Endothelial cell of umbilical vein (primary cell): Measurements from ENCODE around the gene RASSF6. TPM values are rescaled to one million over a fixed set of nuclear protein-coding genes. Genes with fewer than 3 reads are reported as not detected.

ENCODE experiments used
- BruUV-seq: library from RNA; stranded (reverse); fragments of 400-500 nt; replicated peaks from 2 replicates; lab custom pipeline; 2021; lab: Mats Ljungman, UMichigan
- CTCF ChIA-PET: fragments of 300-600, 350-600 bp; sonication (Branson Sonifier 250); formaldehyde crosslinking; loops from one replicate; lab custom pipeline; 2021; ENCODE audit warnings: antibody characterized with exemption, inconsistent platforms; lab: Charles Lee
- POLR2A ChIA-PET: fragments of 300-600, 350-600 bp; sonication (Branson Sonifier 250); formaldehyde crosslinking; loops from one replicate; lab custom pipeline; 2021; ENCODE audit warnings: antibody characterized with exemption, inconsistent platforms; lab: Charles Lee
- DNase-seq: peaks from one replicate; pipeline ENCODE4 v3.0.0-alpha.2; 2011; ENCODE audit warnings: low read depth, low spot score
- FAIRE-seq: peaks from 2 replicates; lab custom pipeline; 2011; peaks lifted over from hg19 to GRCh38; lab: Jason Lieb, UNC
- H2AFZ ChIP-seq: 2 replicates; pipeline ENCODE4 v1.6.0; 2012; ENCODE audit warnings: low read depth, low read length, control low read depth, inconsistent platforms
- H3K27ac ChIP-seq: 2 replicates; pipeline ENCODE4 v1.5.1; 2011; ENCODE audit warnings: low read depth, mild to moderate bottlenecking, control low read depth, low read length, moderate library complexity; ENCODE audit not compliant: insufficient read depth
- H3K27me3 ChIP-seq, 2 experiments: 2 replicates each; pipeline versions ENCODE4 v1.6.0 to v1.6.1; 2011; ENCODE audit warnings: low read length in 2 of 2, mixed read lengths in 1 of 2; ENCODE audit not compliant: control insufficient read depth in 2 of 2, insufficient read depth in 2 of 2
- H3K36me3 ChIP-seq, 2 experiments: 2 replicates in 1 of 2; 3 replicates in 1 of 2; pipeline ENCODE4 v1.5.1; 2011; ENCODE audit warnings: low read length in 2 of 2, mild to moderate bottlenecking in 1 of 2, moderate library complexity in 1 of 2; ENCODE audit not compliant: control insufficient read depth in 2 of 2, insufficient read depth in 2 of 2; ENCODE audit errors: extremely low read depth in 1 of 2
- H3K4me1 ChIP-seq: 3 replicates; pipeline ENCODE4 v1.5.1; 2011; ENCODE audit warnings: mild to moderate bottlenecking, low read length; ENCODE audit not compliant: control insufficient read depth, insufficient read depth; ENCODE audit errors: extremely low read depth
- H3K4me2 ChIP-seq: 2 replicates; pipeline ENCODE4 v1.6.1; 2011; ENCODE audit warnings: low read length, control low read depth, mixed read lengths; ENCODE audit not compliant: insufficient read depth
- H3K4me3 ChIP-seq, 3 experiments: fragments of 200-600 bp in 1 of 3; sonication (generic), shearing (Covaris generic) in 1 of 3; replicated peaks in 1 of 3; 2 replicates each; pipeline ENCODE4 v1.5.1; 2011 to 2016; ENCODE audit warnings: control low read depth in 3 of 3, low read length in 3 of 3, mild to moderate bottlenecking in 2 of 3, inconsistent platforms in 1 of 3, low read depth in 1 of 3, moderate library complexity in 1 of 3; ENCODE audit not compliant: insufficient read depth in 1 of 3
- H3K79me2 ChIP-seq: 2 replicates; pipeline ENCODE4 v1.6.0; 2012; ENCODE audit warnings: low read length, inconsistent platforms; ENCODE audit not compliant: control insufficient read depth, insufficient read depth
- H3K9ac ChIP-seq: replicated peaks from 2 replicates; pipeline ENCODE3; 2011; ENCODE audit warnings: low read length, control low read depth; ENCODE audit not compliant: insufficient read depth; ENCODE audit errors: extremely low read depth
- H3K9me1 ChIP-seq: replicated peaks from 3 replicates; pipeline ENCODE4 v1.6.0; 2011; ENCODE audit warnings: mild to moderate bottlenecking, low read length; ENCODE audit not compliant: control insufficient read depth, insufficient read depth; ENCODE audit errors: extremely low read depth
- H3K9me3 ChIP-seq: replicated peaks from 2 replicates; pipeline ENCODE4 v1.5.1; 2012; ENCODE audit warnings: low read length, inconsistent platforms; ENCODE audit not compliant: control insufficient read depth, insufficient read depth
- H4K20me1 ChIP-seq: replicated peaks from 2 replicates; pipeline ENCODE3; 2011; ENCODE audit warnings: mild to moderate bottlenecking, low read length; ENCODE audit not compliant: control insufficient read depth, insufficient read depth; ENCODE audit errors: extremely low read depth
- EZH2 ChIP-seq: IDR thresholded peaks from 2 replicates; pipeline ENCODE4 v1.6.1; 2012; ENCODE audit warnings: borderline replicate concordance, low read depth, mild to moderate bottlenecking, moderate library complexity, low read length, inconsistent platforms; ENCODE audit not compliant: severe bottlenecking
- FOS ChIP-seq: IDR thresholded peaks from 2 replicates; pipeline ENCODE4 v1.6.1; 2011; ENCODE audit warnings: mild to moderate bottlenecking, low read length, moderate library complexity, borderline replicate concordance; ENCODE audit not compliant: insufficient read depth
- GATA2 ChIP-seq: IDR thresholded peaks from 2 replicates; pipeline ENCODE4 v1.7.0; 2011; ENCODE audit warnings: low read depth, mild to moderate bottlenecking, moderate library complexity, mixed read lengths, low read length; ENCODE audit not compliant: insufficient read length, insufficient read depth
- JUN ChIP-seq: IDR thresholded peaks from 2 replicates; pipeline ENCODE4 v1.6.1; 2011; ENCODE audit warnings: borderline replicate concordance, low read depth; ENCODE audit not compliant: insufficient read length, insufficient read depth
- MAX ChIP-seq: IDR thresholded peaks from 2 replicates; pipeline ENCODE4 v1.6.1; 2011; ENCODE audit not compliant: insufficient read depth, insufficient read length
- MYC ChIP-seq: IDR thresholded peaks from one replicate; pipeline ENCODE4 v1.6.1; 2011; ENCODE audit warnings: mild to moderate bottlenecking, low read depth, low read length
- POLR2AphosphoS5 ChIP-seq: IDR thresholded peaks from 2 replicates; pipeline ENCODE4 v1.6.1; 2012; ENCODE audit warnings: low read depth, mild to moderate bottlenecking, control low read depth, low read length, moderate library complexity; ENCODE audit not compliant: insufficient read depth
- dilution Hi-C: fragments of 300-500 bp; cut with MboI; formaldehyde crosslinking; loops from one replicate; pipeline ENCODE4 v1.15.0; 2019; ENCODE audit warnings: low sequenced_read_pairs; ENCODE audit not compliant: extremely low pct_ligation_motif_present
- intact Hi-C: fragments of 100-400 bp; cut with micrococcal nuclease; formaldehyde crosslinking; loops from one replicate; pipeline ENCODE4 v1.10.0; 2022
- polyA plus RNA-seq, 4 experiments: library from polyadenylated mRNA; depleted of rRNA in 3 of 4; stranded (reverse) in 3 of 4; unstranded in 1 of 4; fragments of >200 nt; gene quantifications; 2 replicates each; pipeline versions ENCODE4 v1.2.1 to v1.2.3, GENCODE V29; 2011 to 2012; ENCODE audit warnings: missing spikeins in 1 of 4
- total RNA-seq: library from RNA; stranded (reverse); gene quantifications from 2 replicates; pipeline ENCODE4 v1.2.3, GENCODE V29; 2021

RASSF6 gene
- total and polyA plus RNA-seq, 2 donors (not counting 3 experiments of a cell fraction or from before 2014, with no cell fraction given): not detected

- dilution Hi-C loops (no loop called here), intact Hi-C loops (no loop called here)
- no TSS peak for BruUV-seq
- ChIA-PET CTCF (interaction anchor here (0.8 to 1.5 kb wide), 6 partner anchors 11 to 465 kb away, joined by 3 to 9 read pairs (median 3); partner anchors contain the start of gene CXCL3), POLR2A (interaction anchor here (0.6 kb wide), 1 partner anchor 461 kb away, joined by 3 read pairs; no protein-coding TSS in a partner anchor)
- no peaks in the 10 kb centered on the region for H3K27me3 ChIP-seq
- no peak overlapping the region for H3K9ac ChIP-seq
- peak overlapping the region; percentile 48 for H2AFZ ChIP-seq
- no peak overlapping the region for H3K4me2 ChIP-seq
- H3K79me2 ChIP-seq: no peaks in the 10 kb centered on the region
- no peaks in the 10 kb centered on the region for H4K20me1 ChIP-seq
- no peaks in the 10 kb centered on the region for H3K36me3 ChIP-seq
- FAIRE-seq: no peak
- TF ChIP-seq EZH2: no peak
- no peak for TF ChIP-seq GATA2
- TF ChIP-seq FOS: no peak
- TF ChIP-seq JUN: no peak
- TF ChIP-seq POLR2AphosphoS5: no peak
- TF ChIP-seq MAX: no peak
- no peak for TF ChIP-seq MYC
- H3K4me1 ChIP-seq: no peaks in the 10 kb centered on the region
- no peak overlapping the region for H3K27ac ChIP-seq
- H3K9me1 ChIP-seq: no peaks in the 10 kb centered on the region
- no peak overlapping the region for H3K4me3 ChIP-seq
- H3K9me3 ChIP-seq: no peaks in the 10 kb centered on the region
- no peak for DNase-seq
These were observed 49.4 kb upstream of the RASSF6 start for GRCh38 chr4:73669410-73670183.
